LNCAP (cell line): ENCODE data around the gene RTL9.

Source experiments
- TF ChIP-seq, protein P1 (sequence below): fragments of 450-650 bp; IDR thresholded peaks from 2 replicates; pipeline ENCODE4 v1.5.1; 2017; ENCODE audit warnings: mild to moderate bottlenecking

Gene RTL9

GRCh38 chrX:110327336-110327735 lies 31.3 kb upstream of the RTL9 start:
- TF ChIP-seq, protein P1, sequence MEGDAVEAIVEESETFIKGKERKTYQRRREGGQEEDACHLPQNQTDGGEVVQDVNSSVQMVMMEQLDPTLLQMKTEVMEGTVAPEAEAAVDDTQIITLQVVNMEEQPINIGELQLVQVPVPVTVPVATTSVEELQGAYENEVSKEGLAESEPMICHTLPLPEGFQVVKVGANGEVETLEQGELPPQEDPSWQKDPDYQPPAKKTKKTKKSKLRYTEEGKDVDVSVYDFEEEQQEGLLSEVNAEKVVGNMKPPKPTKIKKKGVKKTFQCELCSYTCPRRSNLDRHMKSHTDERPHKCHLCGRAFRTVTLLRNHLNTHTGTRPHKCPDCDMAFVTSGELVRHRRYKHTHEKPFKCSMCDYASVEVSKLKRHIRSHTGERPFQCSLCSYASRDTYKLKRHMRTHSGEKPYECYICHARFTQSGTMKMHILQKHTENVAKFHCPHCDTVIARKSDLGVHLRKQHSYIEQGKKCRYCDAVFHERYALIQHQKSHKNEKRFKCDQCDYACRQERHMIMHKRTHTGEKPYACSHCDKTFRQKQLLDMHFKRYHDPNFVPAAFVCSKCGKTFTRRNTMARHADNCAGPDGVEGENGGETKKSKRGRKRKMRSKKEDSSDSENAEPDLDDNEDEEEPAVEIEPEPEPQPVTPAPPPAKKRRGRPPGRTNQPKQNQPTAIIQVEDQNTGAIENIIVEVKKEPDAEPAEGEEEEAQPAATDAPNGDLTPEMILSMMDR, result no peak

GRCh38 chrX:110331444-110332030 lies 27.1 kb upstream of the RTL9 start:
- TF ChIP-seq, protein P1, result no peak

GRCh38 chrX:110338935-110339334 lies 19.7 kb upstream of the RTL9 start:
- TF ChIP-seq, protein P1, result no peak

GRCh38 chrX:110341189-110342035 lies 17.2 kb upstream of the RTL9 start:
- TF ChIP-seq, protein P1, result no peak

- TF ChIP-seq, protein P1, result no peak
Measured at GRCh38 chrX:110346681-110347080, 12.0 kb upstream of the RTL9 start.

DNA sequence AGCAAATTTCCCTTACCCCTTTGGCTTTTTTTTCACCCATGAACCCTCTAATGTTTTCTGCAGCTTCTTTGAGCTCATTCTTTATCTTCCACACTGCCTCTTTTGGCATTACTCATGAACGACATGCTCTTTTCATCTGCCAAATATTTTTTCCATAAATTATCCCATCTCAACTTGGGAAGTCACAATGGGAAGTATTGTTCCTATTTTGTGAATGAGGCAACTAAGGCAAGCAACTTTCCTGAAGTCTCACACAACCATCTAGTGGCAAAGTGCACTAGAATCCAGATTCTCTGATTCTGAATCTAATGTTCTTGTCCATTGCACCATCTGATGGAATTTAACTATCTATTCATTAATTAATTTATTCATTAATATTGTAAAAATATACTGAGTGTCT lies 625 bp downstream of the RTL9 start:
- TF ChIP-seq, protein P1, result no peak

- TF ChIP-seq, protein P1, result no peak
Measured at GRCh38 chrX:110363244-110363643, 4.6 kb downstream of the RTL9 start.
